Activated CD8-positive, alpha-beta memory T cell treated with anti-CD3 and anti-CD28 coated beads for 1 hour (primary cell): ENCODE results near the gene CCDC85C.
A peak's percentile ranks its signal among the peaks of the same experiment; 100 is the strongest.

ENCODE experiments used
- DNase-seq, 2 donors: peaks; one replicate each; pipeline ENCODE4 v3.0.0-alpha.2; 2020; ENCODE audit warnings: low read depth in 1 of 2; ENCODE audit errors: extremely low read depth in 1 of 2

CCDC85C gene

GRCh38 chr14:99480917-99481744 is 122.9 kb downstream of the CCDC85C start, which contains the start of gene CCNK:
Gene CCNK, plus strand, starts transcription at chr14:99481409. Its CDS starts 11,269 bp downstream, at chr14:99492678.
- peak; percentile 100 for DNase-seq

GRCh38 chr14:99479906-99480869 is 123.8 kb downstream of the CCDC85C start, which contains the start of gene SETD3:
Gene SETD3, minus strand, starts transcription at chr14:99480859. Its CDS starts 15,054 bp downstream, at chr14:99465805.
- peak in 1 of 2 donors; percentile 9 for DNase-seq

- no peak for DNase-seq
Observed at GRCh38 chr14:99479160-99479905, 124.7 kb downstream of the CCDC85C start.

GRCh38 chr14:99478128-99478527 is 125.9 kb downstream of the CCDC85C start:
- no peak for DNase-seq

GRCh38 chr14:99476864-99477263 is 127.1 kb downstream of the CCDC85C start:
- DNase-seq = no peak

GRCh38 chr14:99475660-99476059 is 128.3 kb downstream of the CCDC85C start:
- no peak for DNase-seq

GRCh38 chr14:99475179-99475578 is 128.8 kb downstream of the CCDC85C start:
- no peak for DNase-seq

GRCh38 chr14:99473458-99473857 is 130.5 kb downstream of the CCDC85C start:
- DNase-seq = no peak

GRCh38 chr14:99472937-99473336 is 131.1 kb downstream of the CCDC85C start:
- DNase-seq = no peak

GRCh38 chr14:99471731-99472130 is 132.3 kb downstream of the CCDC85C start:
- DNase-seq = no peak

GRCh38 chr14:99468836-99469592 is 135.0 kb downstream of the CCDC85C start:
- no peak for DNase-seq

GRCh38 chr14:99468081-99468480 is 135.9 kb downstream of the CCDC85C start:
- DNase-seq = no peak

GRCh38 chr14:99467336-99468078 is 136.5 kb downstream of the CCDC85C start:
- DNase-seq = no peak

- no peak for DNase-seq
Observed at GRCh38 chr14:99466758-99467157, 137.2 kb downstream of the CCDC85C start.

- no peak for DNase-seq
Observed at GRCh38 chr14:99465288-99465687, 138.7 kb downstream of the CCDC85C start.

- DNase-seq = no peak
Observed at GRCh38 chr14:99463974-99464373, 140.0 kb downstream of the CCDC85C start.

GRCh38 chr14:99462210-99462609 is 141.8 kb downstream of the CCDC85C start:
- DNase-seq = no peak

GRCh38 chr14:99461411-99462085 is 142.5 kb downstream of the CCDC85C start:
- no peak for DNase-seq

GRCh38 chr14:99460793-99461192 is 143.2 kb downstream of the CCDC85C start:
- DNase-seq = no peak
